ENCODE results near the gene NEURL1.

NEURL1 gene

GRCh38 chr10:103638948-103639347 lies 145.4 kb downstream of the NEURL1 start:
- TF ChIP-seq CTCF (IDR thresholded peaks at IDR 0.05; ENCODE audit: extremely low read depth, insufficient read depth, missing control alignments) = no peak
- in situ Hi-C loops (cut with MboI; ENCODE audit: low pct_unique_long_range_greater_than_20kb, low sequenced_read_pairs, unreplicated experiment) = no loop called here
- no peak for DNase-seq (ENCODE audit: low spot score)

GRCh38 chr10:103640436-103641181 lies 147.1 kb downstream of the NEURL1 start:
- DNase-seq (ENCODE audit: low spot score) = no peak
- no peak for TF ChIP-seq CTCF (IDR thresholded peaks at IDR 0.05; ENCODE audit: extremely low read depth, insufficient read depth, missing control alignments)
- in situ Hi-C loops (cut with MboI; ENCODE audit: low pct_unique_long_range_greater_than_20kb, low sequenced_read_pairs, unreplicated experiment) = no loop called here

GRCh38 chr10:103641326-103641725 lies 147.8 kb downstream of the NEURL1 start:
- TF ChIP-seq CTCF (IDR thresholded peaks at IDR 0.05; ENCODE audit: extremely low read depth, insufficient read depth, missing control alignments) = no peak
- in situ Hi-C loops (cut with MboI; ENCODE audit: low pct_unique_long_range_greater_than_20kb, low sequenced_read_pairs, unreplicated experiment) = no loop called here
- DNase-seq (ENCODE audit: low spot score) = no peak

Measured in GM13977 (cell line).